Progenitor cell of endocrine pancreas (in vitro differentiated cells): ENCODE results near the gene KRT3. TPM values are rescaled to one million over a fixed set of nuclear protein-coding genes. Genes with fewer than 3 reads are reported as not detected.

Experiments
- DNase-seq: peaks from one replicate; pipeline ENCODE4 v3.0.0; 2021; ENCODE audit warnings: low spot score; ENCODE audit not compliant: unreplicated experiment
- H3K27ac Mint-ChIP-seq: 2 replicates; pipeline ENCODE4 v1.8.0; 2021; ENCODE audit warnings: mild to moderate bottlenecking, moderate library complexity, mixed read lengths
- H3K27me3 Mint-ChIP-seq: 2 replicates; pipeline ENCODE4 v1.8.0; 2021; ENCODE audit warnings: mixed read lengths
- H3K36me3 Mint-ChIP-seq: 2 replicates; pipeline ENCODE4 v1.8.0; 2022; ENCODE audit warnings: mixed read lengths; ENCODE audit not compliant: insufficient read depth
- H3K4me1 Mint-ChIP-seq: 2 replicates; pipeline ENCODE4 v1.8.0; 2021; ENCODE audit warnings: low read depth, mixed read lengths
- H3K4me3 Mint-ChIP-seq: 2 replicates; pipeline ENCODE4 v1.8.0; 2021; ENCODE audit warnings: low read depth, mild to moderate bottlenecking, moderate library complexity, mixed read lengths
- H3K9me3 Mint-ChIP-seq: 2 replicates; pipeline ENCODE4 v1.8.0; 2021; ENCODE audit warnings: low read depth, mixed read lengths
- CTCF ChIP-seq: fragments of 200-600 bp; sonication (generic); IDR thresholded peaks from one replicate; pipeline ENCODE4 v1.5.0; 2021; ENCODE audit warnings: antibody characterized with exemption, mild to moderate bottlenecking; ENCODE audit not compliant: unreplicated experiment
- total RNA-seq: library from RNA; stranded (reverse); gene quantifications from 2 replicates; pipeline ENCODE4 v1.2.1, GENCODE V29; 2021

The KRT3 gene
- total RNA-seq, 1 donor from 2014 or later: not detected

GRCh38 chr12:52745554-52745953 is 50.4 kb downstream of the KRT3 start:
- Mint-ChIP-seq H3K36me3 (no peaks in the 10 kb centered on the region), H3K27me3 (peaks cover 77% of the 10 kb centered on the region), H3K9me3 (no peaks in the 10 kb centered on the region), H3K27ac (no peak overlapping the region), H3K4me1 (no peaks in the 10 kb centered on the region), H3K4me3 (no peak overlapping the region)
- DNase-seq: no peak
- TF ChIP-seq CTCF: no peak

DNA sequence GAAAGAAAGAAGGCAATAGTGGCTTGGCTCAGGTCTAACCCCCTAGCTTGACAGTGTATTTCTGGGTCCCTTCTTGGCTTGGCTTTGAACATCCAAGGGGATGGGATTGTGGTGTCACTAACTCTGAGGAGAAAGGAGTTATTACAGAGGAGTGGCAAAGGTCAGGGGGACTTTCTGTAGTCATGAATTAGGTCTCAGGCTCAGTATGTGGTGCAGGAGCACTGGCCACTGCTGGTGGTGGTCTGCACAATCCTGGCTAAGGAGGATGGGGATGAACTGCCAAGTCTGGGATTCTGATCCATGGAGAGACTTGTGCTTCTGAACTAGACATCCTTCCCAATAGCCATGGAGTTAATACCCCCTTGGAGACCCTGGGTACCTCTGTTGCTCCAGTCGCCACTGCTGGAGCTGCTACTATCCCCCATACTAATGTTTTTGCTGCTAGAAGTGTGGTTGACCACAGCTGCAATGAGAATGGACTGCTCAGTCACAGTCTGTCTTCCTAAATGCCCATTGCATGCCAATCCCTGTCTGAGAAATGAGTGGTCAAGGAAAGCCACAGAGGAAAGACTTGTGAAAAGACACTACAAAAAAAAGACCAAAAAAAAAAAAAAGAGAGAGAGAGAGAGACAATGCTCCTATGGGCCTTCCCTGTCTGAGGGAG is 51.3 kb downstream of the KRT3 start:
- no peak for DNase-seq
- H3K27ac Mint-ChIP-seq: no peak overlapping the region
- no peak overlapping the region for H3K4me3 Mint-ChIP-seq
- H3K4me1 Mint-ChIP-seq: no peaks in the 10 kb centered on the region
- no peak for TF ChIP-seq CTCF
- H3K36me3 Mint-ChIP-seq: no peaks in the 10 kb centered on the region
- no peaks in the 10 kb centered on the region for H3K9me3 Mint-ChIP-seq
- peaks cover 75% of the 10 kb centered on the region for H3K27me3 Mint-ChIP-seq

DNA sequence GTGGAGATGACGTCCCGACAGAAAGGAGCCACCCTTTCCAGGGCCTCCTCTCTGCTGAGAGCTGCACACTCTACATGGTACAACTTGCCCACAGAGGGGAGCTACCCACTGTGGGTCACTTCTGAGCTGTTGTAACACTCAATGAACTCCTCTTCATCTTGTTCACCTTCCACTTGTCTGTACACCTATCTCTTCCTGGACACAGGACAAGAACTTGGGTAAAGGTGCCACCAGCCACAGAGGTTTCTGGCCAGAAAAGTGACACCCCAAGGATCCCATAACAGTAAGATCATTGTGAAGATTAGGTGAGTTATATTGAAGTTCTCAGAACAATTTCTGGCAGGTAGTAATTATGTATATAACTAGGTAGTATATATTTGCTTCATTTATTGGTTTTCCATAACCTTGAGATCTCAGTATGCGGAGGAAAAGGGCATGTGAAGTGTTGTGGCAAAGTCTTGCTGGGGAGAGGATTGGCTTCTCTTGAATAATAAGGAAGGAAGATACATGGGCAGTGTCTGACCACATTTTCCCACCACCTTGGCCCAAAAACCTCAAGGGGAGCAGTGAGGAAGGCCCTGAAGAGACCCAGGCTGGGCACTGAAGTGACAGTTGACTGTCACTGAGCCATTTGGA is 53.0 kb downstream of the KRT3 start:
- Mint-ChIP-seq H3K9me3 (no peaks in the 10 kb centered on the region), H3K27ac (no peak overlapping the region), H3K27me3 (peaks cover 63% of the 10 kb centered on the region), H3K4me1 (no peaks in the 10 kb centered on the region), H3K36me3 (no peaks in the 10 kb centered on the region), H3K4me3 (no peak overlapping the region)
- no peak for TF ChIP-seq CTCF
- DNase-seq: no peak

DNA sequence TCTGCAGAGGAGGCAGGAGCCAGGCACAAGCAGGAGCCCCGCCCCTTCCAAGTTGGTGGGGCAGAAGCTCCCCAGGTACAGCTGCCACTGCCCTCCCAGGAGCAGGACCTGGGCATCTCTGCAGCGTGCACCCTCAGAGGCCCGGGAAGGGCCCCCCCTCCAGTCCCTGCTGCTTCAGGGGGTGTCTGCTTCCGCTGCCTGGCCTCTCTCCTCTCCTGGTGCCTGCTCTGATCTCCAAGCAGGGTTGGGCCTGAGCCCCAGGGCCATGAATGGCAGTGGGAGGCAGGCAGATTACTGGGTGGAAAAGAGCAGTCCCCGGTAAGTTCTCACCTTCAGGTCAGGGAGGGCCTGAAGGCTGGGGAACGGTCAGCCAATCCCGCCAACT is 53.7 kb downstream of the KRT3 start:
- no peaks in the 10 kb centered on the region for H3K4me1 Mint-ChIP-seq
- no peak overlapping the region for H3K27ac Mint-ChIP-seq
- DNase-seq: no peak
- TF ChIP-seq CTCF: no peak
- H3K9me3 Mint-ChIP-seq: no peaks in the 10 kb centered on the region
- peaks cover 60% of the 10 kb centered on the region for H3K27me3 Mint-ChIP-seq
- no peaks in the 10 kb centered on the region for H3K36me3 Mint-ChIP-seq
- no peak overlapping the region for H3K4me3 Mint-ChIP-seq

GRCh38 chr12:52741375-52742195 is 54.3 kb downstream of the KRT3 start:
- Mint-ChIP-seq H3K4me1 (no peaks in the 10 kb centered on the region), H3K36me3 (no peaks in the 10 kb centered on the region), H3K4me3 (no peak overlapping the region), H3K27me3 (peaks cover 59% of the 10 kb centered on the region), H3K27ac (no peak overlapping the region), H3K9me3 (no peaks in the 10 kb centered on the region)
- no peak for TF ChIP-seq CTCF
- peak; percentile 79 for DNase-seq
